ENCODE measurements around the gene INSRR.
A peak's percentile ranks its signal among the peaks of the same experiment; 100 is the strongest.

INSRR gene

GRCh38 chr1:156893048-156893953 lies 34.4 kb upstream of the INSRR start, which contains the start of gene PEAR1:
TSS of gene PEAR1 (plus strand) at chr1:156893718. CDS start at chr1:156903927, 10,209 bp downstream.
- no peak for DNase-seq

DNA sequence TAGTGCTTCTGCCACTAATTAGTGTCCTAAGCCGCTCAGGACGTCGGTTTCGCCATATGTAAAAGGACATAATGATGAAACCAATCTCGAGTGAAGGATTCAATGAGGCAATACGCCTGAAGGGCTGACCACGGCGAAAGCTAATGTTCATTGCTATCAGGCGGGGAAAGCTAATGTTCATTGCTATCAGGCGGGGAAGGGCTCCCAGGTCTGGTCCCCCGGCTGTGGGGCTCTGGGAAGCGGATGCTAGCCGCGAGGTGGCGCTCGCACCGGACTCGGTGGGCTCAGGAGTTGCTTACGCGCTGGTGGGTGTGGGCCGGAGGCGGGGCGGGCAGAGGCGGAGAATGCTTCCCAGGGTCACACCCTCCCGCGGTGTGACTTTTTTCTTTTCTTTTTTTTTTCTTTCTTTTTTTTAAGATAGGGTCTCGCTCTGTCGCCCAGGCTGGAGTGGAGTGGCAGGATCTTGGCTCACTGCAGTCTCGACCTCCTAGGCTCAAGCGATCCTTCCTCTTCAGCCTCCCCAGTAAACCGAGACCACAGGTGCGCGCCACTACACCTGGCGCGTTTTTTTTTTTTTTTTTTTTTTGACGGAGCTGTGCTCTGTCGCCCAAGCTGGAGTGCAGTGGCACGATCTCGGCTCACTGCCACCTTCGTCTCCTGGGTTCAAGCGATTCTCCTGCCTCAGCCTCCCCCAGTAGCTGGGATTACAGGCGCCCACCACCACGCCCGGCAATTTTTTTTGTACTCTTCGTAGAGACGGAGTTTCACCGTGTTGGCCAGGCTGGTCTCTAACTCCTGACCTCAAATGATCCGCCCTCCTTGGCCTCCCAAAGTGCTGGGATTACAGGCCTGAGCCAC lies 33.5 kb upstream of the INSRR start:
- peak; percentile 95 for DNase-seq

DNA sequence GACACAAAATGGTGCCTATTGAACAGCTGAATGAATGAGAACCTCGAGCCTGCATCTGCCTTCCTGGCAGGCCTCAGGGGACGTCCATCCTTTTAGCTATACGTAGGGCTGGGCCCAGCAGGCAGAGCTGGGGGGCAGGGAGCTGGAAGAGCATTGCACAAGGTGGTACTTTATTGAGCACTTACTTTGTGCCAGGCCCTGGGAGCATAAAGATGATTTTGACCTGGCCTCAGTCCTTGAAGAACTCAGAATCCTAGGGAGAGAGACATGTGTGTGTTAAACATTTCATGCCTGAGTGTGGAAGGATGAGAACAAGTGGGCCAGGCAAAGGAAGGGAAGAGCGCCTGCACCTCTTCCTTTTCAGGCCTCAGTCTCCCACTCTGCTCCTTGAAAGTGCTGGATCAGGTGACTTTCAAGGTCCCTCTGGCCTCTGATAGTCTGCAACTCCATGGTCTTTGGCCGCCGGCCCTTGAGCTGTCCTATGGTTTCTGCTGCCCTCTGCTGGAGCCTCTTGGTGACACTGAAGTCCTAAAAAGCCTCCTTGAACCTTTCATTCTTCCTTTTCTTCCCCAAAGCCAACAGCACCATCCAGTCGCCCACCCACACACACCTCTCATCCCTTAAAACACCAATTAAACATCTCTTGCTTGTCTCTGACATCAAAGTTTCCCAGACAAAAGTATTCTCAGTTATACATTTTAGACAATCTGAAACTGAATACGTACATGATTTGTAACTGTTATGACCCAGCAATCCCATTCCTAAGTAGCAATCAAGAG lies 31.1 kb upstream of the INSRR start:
- DNase-seq, result peak; percentile 74

DNA sequence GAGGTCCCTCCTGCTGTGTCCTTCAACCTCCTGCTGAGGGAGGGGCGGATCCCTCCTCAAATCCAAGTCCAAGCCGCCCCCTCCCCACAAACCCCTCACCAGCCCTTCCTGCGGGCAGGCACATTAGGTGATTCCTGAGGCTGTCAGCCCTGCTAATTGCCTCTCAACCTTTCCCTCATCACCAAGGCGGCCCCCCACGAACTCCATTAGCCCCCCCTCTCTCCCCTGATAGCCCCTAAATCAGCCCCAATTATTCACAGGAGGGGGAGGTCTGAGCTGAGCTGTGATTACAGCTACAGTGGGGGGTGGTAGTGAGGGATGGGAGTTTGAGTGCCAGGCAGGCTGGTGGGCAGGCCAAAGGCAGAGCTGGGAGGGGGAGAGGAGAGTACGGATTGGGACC lies 28.8 kb upstream of the INSRR start:
- DNase-seq, result no peak

- DNase-seq, result no peak
Observed at GRCh38 chr1:156887317-156887716, 28.4 kb upstream of the INSRR start.

DNA sequence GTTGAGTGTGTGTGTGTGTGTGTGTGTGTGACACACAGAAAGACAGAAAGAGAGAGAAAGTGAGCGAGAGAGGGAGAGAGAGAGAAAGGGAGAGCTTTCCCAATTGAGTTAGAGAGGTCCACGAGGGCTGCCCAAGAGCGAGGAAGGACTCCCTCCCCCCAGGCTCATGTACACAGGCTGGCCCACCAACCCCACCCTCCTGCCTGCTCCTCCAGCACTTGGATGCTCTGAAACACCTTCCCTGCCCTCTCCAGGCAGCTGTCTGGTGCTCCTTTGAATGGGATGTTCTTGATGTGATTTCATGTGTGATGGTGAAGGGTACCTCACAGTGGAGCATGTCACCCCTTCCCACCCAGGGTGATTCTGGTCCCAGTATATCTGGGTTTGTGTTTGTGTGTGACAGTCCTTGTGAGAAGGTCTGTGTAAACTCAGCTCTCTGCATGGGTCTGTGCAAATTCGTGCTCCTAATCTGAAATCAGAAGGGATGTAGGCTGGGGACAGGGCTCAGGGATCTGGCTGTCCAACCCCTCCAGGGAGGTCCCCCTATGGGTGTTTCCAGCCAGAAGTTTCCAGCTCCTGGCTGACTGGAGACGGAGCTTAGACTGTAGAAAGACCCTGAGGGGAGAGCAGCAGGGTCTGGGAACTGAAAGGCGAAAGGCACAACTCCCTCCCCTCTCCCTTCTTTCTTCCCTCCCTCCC lies 27.8 kb upstream of the INSRR start:
- DNase-seq, result no peak

DNA sequence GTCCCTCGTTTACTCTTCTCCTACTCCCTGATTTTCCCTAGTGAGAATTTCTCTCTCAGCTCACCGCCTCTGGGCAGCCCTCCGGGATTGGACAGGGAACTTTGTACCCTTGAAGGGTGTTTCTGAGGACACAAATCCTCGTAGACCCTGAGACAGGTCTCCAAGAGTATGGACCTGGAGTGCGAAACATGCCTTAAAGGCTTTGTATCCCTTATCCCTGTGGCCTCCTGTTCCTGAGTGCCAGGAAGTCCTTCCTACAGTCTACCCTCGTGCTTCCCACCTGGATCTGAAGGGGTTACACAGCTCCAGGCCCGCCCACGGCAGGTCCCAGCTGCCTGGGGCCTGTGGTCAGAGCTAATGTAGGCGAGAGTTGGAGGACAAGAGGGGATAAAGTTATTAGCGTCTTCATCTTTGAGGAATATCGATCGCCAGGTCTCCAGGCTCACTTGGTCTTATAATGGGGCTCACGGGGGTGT lies 27.0 kb upstream of the INSRR start:
- DNase-seq, result no peak

DNA sequence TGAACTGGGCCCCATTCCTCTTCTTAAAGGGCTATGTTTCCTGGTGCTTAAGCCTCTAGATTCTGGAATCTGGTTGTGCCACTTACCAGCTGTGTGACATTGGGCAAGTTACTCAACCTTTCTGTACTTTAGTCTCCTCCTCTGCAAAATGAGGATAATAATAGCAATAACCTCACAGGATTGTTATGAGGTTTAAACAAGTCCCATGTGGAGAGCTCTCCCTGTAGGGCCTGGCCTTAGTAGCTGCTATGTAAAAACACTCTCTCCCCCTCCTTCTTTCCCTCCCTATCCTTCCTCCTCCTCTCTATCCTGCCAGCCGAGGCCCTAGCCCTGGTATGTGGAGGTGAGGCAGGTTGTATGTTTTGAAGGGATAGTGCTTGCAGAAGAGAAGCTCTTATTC lies 26.4 kb upstream of the INSRR start:
- no peak for DNase-seq

DNA sequence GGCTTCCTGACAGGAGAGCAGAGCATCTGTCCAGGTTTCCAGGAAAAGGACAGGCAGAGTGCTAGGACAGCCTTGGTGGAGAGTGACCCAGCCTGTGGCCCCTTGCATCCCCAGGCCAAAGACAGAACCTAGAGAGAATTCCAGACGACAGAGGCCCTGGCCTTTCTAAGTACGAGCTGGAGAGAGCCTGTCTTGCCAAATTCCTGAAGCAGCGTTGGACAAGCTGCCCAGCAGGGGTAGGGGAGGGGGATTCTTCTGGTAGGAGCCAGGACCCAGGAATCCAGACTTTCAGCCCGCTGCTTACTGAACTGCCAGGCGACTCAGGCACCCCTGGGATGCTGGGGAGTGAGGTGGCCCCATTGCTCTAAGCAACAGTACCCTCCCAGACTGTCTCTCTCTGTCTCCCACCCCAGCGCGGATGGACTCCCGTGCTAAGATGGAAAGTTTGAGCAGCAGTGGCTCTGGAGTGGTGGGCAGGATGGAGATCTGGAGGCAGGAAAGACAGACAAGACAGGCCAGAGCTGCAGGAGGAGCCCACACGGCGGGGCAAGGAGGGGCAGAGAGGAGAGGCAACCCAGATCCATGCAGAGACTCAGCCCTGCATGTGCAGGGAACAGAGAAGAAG lies 25.8 kb upstream of the INSRR start:
- no peak for DNase-seq

- no peak for DNase-seq
Observed at GRCh38 chr1:156883919-156884318, 25.0 kb upstream of the INSRR start.

DNA sequence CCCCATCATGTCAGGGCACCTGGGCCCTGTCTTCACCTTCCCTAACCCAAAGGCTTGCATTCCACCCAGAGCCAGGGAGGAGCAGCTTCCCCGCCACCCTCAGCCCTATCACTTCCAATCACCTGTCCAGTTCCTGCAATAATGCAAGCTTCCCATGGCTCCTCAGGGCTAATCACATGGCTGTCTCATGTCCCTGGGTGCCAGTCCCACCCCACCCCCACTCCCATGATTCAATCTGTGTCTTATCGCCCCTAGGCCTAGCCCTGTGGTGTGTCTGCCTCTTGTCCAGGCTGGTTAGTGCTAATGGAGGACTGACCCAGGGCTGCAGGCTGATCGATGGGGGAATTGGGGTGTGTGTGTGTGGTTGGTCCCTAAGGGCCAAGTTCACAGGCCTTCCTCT lies 23.6 kb upstream of the INSRR start:
- no peak for DNase-seq

DNA sequence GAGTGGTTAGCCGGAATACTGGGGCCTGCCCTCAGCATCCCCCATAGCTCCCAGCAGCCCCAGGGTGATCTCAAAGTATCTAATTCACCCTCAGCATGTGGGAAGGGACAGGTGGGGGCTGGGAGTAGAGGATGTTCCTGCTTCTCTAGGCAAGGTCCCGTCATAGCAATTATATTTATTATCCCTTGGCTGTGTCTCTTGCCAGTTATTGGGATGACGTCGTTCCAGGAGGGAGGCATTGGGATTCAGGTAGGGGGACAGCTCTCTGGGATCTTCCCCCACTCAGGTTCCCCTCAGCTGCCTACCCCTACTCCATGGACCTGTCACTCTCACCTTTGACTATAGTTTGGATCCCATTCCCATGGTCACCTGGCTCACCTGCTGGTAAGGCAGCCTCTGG lies 22.7 kb upstream of the INSRR start:
- no peak for DNase-seq

DNA sequence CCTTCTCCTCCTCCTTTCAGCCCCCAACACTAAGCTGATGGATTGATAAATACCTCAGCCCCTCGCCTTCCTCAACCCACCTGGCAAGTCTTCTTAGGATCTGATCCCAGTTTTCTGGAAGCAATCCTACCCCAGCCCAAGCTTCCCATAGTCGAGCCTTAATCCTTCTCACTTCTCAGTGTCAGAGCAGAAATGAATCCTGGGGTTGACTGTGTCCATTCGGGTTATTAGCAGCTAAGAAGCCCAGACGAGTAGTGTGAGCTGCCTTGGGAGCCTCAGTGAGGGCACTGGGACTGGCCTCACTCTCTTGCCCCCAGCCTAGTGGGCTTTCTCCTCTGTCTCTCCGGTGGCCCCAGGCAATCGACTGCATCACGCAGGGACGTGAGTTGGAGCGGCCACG lies 22.2 kb upstream of the INSRR start:
- no peak for DNase-seq

DNA sequence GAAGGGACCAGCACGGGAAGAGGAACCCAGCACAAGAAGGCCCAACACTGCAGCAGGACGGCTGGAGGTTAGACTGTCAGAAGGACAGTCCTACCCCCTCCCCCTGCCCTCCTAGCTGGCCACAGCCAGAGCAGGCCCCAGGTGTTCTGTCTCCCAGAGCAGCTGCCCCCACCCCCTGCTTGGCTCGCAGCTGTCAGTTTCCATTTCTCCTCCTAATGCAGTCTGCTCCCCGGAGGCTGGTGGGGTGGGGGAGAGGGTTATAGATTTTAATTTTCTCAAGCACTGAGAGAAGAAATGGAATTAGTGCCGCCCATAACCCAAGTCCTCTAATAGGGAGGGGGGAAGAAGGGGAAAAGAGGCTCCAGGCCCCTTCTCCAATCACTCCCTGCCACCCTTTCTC lies 21.6 kb upstream of the INSRR start:
- no peak for DNase-seq

GRCh38 chr1:156879876-156880275 lies 21.0 kb upstream of the INSRR start:
- DNase-seq, result no peak

DNA sequence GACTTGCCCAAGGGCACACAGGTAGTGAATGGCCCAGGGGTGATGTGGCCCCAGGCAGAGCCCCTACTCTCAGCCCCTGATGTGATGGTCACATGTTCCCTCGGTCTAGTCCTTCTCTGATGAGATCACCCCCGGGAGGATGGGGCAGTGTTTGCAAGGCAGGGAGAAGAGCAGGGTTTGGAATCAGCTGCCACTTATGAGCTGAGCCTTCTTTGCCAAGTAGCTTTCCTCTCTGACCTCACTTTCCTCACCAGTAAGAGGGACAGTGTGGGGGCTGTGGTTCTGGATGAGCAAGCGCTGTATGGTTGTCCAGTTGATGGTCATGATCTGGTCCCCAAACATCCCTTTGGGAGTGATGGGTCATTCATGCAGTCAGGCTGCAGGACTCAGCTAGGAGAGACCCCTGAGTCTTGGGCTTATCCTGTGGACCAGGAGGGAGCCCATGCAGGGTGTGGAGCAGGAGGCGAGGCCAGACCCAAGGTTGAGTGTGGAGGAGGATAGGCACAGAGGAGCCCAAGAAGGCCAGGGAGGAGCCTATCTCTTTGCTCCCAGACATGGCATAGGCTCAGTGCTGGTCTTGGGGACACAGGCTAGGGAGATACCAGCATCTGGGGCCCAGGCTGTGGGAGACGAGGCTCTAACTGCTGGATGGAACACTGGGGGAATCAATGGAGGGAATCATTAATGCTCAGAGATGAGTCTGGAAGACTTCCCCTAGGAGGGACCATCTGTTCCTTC lies 18.7 kb upstream of the INSRR start:
- DNase-seq, result no peak

- DNase-seq, result no peak
Observed at GRCh38 chr1:156876281-156876680, 17.4 kb upstream of the INSRR start.

GRCh38 chr1:156875341-156875615 lies 16.4 kb upstream of the INSRR start:
- no peak for DNase-seq

GRCh38 chr1:156874572-156875340 lies 15.8 kb upstream of the INSRR start:
- DNase-seq, result no peak

GRCh38 chr1:156874142-156874541 lies 15.2 kb upstream of the INSRR start:
- no peak for DNase-seq

DNA sequence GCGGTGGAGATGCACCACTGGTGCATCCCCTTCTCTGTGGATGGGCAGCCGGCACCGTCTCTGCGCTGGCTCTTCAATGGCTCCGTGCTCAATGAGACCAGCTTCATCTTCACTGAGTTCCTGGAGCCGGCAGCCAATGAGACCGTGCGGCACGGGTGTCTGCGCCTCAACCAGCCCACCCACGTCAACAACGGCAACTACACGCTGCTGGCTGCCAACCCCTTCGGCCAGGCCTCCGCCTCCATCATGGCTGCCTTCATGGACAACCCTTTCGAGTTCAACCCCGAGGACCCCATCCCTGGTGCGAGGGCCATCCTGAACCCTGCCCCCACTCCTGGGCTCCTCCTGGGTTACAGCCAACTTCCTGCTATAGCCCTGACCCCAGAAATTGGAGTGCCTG lies 14.7 kb upstream of the INSRR start:
- no peak for DNase-seq
